Trophoblast cell (in vitro differentiated cells and primary cell): ENCODE measurements around the gene MIGA1.

Experiments used
- DNase-seq, 2 donors: peaks; one replicate each; pipeline ENCODE4 v3.0.0-alpha.2; 2016
- H2AFZ ChIP-seq: 2 replicates; pipeline ENCODE4 v1.6.1; 2013; ENCODE audit warnings: low read length, moderate library complexity, mild to moderate bottlenecking; ENCODE audit not compliant: insufficient read depth, poor library complexity
- H2AK5ac ChIP-seq: 2 replicates; pipeline ENCODE4 v1.6.1; 2013; ENCODE audit warnings: mild to moderate bottlenecking, low read length
- H2BK120ac ChIP-seq: 2 replicates; pipeline ENCODE4 v1.6.1; 2013; ENCODE audit warnings: low read length, mild to moderate bottlenecking, moderate library complexity; ENCODE audit not compliant: insufficient read depth, poor library complexity
- H2BK12ac ChIP-seq: 2 replicates; pipeline ENCODE4 v1.6.1; 2013; ENCODE audit warnings: mild to moderate bottlenecking, low read length, moderate library complexity
- H2BK5ac ChIP-seq: 2 replicates; pipeline ENCODE4 v1.6.1; 2013; ENCODE audit warnings: low read length, low read depth, moderate library complexity, mild to moderate bottlenecking; ENCODE audit not compliant: poor library complexity
- H3K14ac ChIP-seq: 2 replicates; pipeline ENCODE4 v1.6.1; 2013; ENCODE audit warnings: mild to moderate bottlenecking, low read length
- H3K18ac ChIP-seq: 2 replicates; pipeline ENCODE4 v1.6.1; 2013; ENCODE audit warnings: mild to moderate bottlenecking, low read length
- H3K23ac ChIP-seq: 2 replicates; pipeline ENCODE4 v1.6.1; 2013; ENCODE audit warnings: low read length
- H3K27ac ChIP-seq: 2 replicates; pipeline ENCODE4 v1.5.1; 2013; ENCODE audit warnings: low read depth, mild to moderate bottlenecking, inconsistent platforms, low read length, moderate library complexity
- H3K27me3 ChIP-seq: 2 replicates; pipeline ENCODE4 v1.6.1; 2013; ENCODE audit warnings: inconsistent platforms, mild to moderate bottlenecking, low read length, moderate library complexity; ENCODE audit not compliant: insufficient read depth
- H3K36me3 ChIP-seq, 2 experiments: 1 replicate in 1 of 2; 2 replicates in 1 of 2; pipeline ENCODE4 v1.6.1; 2013; ENCODE audit warnings: low read length in 2 of 2, mild to moderate bottlenecking in 2 of 2, moderate library complexity in 1 of 2; ENCODE audit not compliant: insufficient read depth in 2 of 2, control insufficient read depth in 1 of 2
- H3K4ac ChIP-seq: 2 replicates; pipeline ENCODE4 v1.6.1; 2013; ENCODE audit warnings: low read depth, mild to moderate bottlenecking, low read length, moderate library complexity
- H3K4me1 ChIP-seq, 2 experiments: 1 replicate in 1 of 2; 2 replicates in 1 of 2; pipeline ENCODE4 v1.6.1; 2013; ENCODE audit warnings: low read length in 2 of 2, mild to moderate bottlenecking in 2 of 2, moderate library complexity in 1 of 2; ENCODE audit not compliant: insufficient read depth in 2 of 2, control insufficient read depth in 1 of 2
- H3K4me2 ChIP-seq: 2 replicates; pipeline ENCODE4 v1.6.1; 2013; ENCODE audit warnings: inconsistent platforms, mild to moderate bottlenecking, low read length, moderate library complexity
- H3K4me3 ChIP-seq: 2 replicates; pipeline ENCODE4 v1.5.1; 2013; ENCODE audit warnings: mild to moderate bottlenecking, low read depth, low read length, inconsistent platforms
- H3K79me1 ChIP-seq: one replicate; pipeline ENCODE4 v1.6.1; 2013; ENCODE audit warnings: low read length
- H3K79me2 ChIP-seq: 2 replicates; pipeline ENCODE4 v1.6.1; 2013; ENCODE audit warnings: low read length, mild to moderate bottlenecking; ENCODE audit not compliant: control insufficient read depth, insufficient read depth, poor library complexity
- H3K9ac ChIP-seq: 2 replicates; pipeline ENCODE4 v1.6.1; 2013; ENCODE audit warnings: mild to moderate bottlenecking, low read length
- H3K9me3 ChIP-seq: 2 replicates; pipeline ENCODE4 v1.6.1; 2013; ENCODE audit warnings: low read depth, mild to moderate bottlenecking, control low read depth, inconsistent platforms, low read length; ENCODE audit not compliant: insufficient read depth
- H4K12ac ChIP-seq: 2 replicates; pipeline ENCODE4 v1.6.1; 2013; ENCODE audit warnings: low read depth, mild to moderate bottlenecking, low read length, moderate library complexity
- H4K8ac ChIP-seq: 2 replicates; pipeline ENCODE4 v1.6.1; 2013; ENCODE audit warnings: low read depth, mild to moderate bottlenecking, low read length, moderate library complexity
- H4K91ac ChIP-seq: one replicate; pipeline ENCODE4 v1.6.1; 2013; ENCODE audit warnings: low read depth, mild to moderate bottlenecking, low read length, moderate library complexity
- WGBS: extraction: QIAGEN DNeasy Blood & Tissue Kit; methylation state at CpG from one replicate; pipeline ENCODE4 v1.1.7; 2013; ENCODE audit warnings: missing lambda C conversion rate; ENCODE audit not compliant: insufficient read length, insufficient coverage; ENCODE audit errors: extremely low coverage; 5-methylcytosine and 5-hydroxymethylcytosine counted together

The MIGA1 gene

DNA sequence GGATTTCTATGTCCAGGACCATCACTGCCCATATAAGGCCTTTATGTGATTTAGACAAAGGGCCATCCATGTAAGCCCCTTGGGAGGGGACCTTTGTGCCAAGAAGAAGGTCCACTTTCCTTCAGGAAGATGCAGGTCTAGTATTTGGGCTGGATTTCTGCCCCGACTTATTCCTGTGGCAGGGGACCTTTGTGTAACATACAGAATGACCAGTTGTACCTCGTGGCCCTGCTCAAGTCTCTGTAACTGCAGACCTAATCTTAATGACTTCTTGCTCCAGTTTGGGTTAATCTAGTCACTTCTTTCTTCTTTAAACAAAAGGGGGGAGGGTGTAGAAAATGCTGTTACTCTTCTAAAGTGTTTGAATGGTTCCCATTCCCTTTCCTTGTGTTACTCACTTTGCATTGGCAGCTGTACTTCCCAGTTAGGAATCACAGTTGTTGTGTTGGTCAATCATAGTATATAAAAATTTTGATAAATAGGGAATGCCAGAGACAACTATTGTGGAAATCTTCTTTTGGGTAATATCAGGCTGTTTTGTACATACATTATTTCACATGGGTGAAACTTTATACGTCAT, 54.2 kb downstream of the MIGA1 start:
- Histone ChIP-seq H3K9me3 (no peaks in the 10 kb centered on the region), H3K23ac (no peak overlapping the region), H3K4me3 (no peak overlapping the region), H3K79me2 (no peaks in the 10 kb centered on the region), H3K27ac (no peak overlapping the region), H4K12ac (no peak overlapping the region), H3K4me1 (no peaks in the 10 kb centered on the region), H3K9ac (no peak overlapping the region), H4K91ac (no peak overlapping the region), H4K8ac (peak overlapping the region; percentile 37), H3K79me1 (no peaks in the 10 kb centered on the region), H2BK12ac (no peak overlapping the region), H3K27me3 (no peaks in the 10 kb centered on the region), H2BK120ac (no peak overlapping the region), H3K14ac (no peak overlapping the region), H2AFZ (no peak overlapping the region), H2BK5ac (no peak overlapping the region), H3K4ac (no peak overlapping the region), H2AK5ac (no peak overlapping the region), H3K4me2 (no peak overlapping the region), H3K18ac (no peak overlapping the region), H3K36me3 (peaks cover 0 to 3% of the 10 kb centered on the region in 2 experiments)
- no CpG with 5 or more reads among the region's 3 CpGs for WGBS
- no peak for DNase-seq

DNA sequence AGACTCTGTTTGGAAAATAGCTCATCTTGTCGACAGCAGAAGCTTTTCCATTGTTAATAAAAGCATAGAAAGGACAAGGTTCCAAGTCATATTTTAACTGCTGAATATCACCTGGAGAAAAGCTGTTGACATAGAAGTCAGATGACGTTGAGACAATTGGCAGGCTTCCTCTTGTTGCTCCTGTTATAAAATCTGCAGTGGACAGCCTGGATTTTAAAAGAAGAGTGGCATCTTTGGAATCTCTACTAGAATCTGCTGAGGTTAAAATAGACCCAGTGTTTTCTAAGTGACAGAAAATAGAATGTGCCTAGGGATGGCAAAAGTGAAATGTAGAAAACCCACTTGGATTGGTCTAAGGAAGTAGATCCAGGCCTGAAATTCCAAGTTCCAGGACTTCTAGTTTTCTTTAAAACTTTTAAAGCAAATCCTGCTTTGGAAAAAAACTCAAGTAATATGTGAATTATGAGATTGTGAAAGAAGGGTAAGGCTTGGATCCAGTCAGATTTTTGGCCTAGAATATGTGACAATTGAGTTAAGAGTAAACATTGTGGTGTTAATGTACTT, 55.4 kb downstream of the MIGA1 start:
- H3K79me1 ChIP-seq, result no peaks in the 10 kb centered on the region
- no peaks in the 10 kb centered on the region for H3K4me1 ChIP-seq
- no peak overlapping the region for H3K27ac ChIP-seq
- H2AFZ ChIP-seq, result no peak overlapping the region
- no peak overlapping the region for H3K14ac ChIP-seq
- no peak overlapping the region for H3K4me2 ChIP-seq
- H3K36me3 ChIP-seq, result peaks cover 3 to 7% of the 10 kb centered on the region in 2 experiments
- H3K23ac ChIP-seq, result no peak overlapping the region
- no peak overlapping the region for H2BK5ac ChIP-seq
- no peak overlapping the region for H2BK12ac ChIP-seq
- no peaks in the 10 kb centered on the region for H3K79me2 ChIP-seq
- WGBS, result no CpG with 5 or more reads among the region's 2 CpGs
- H2BK120ac ChIP-seq, result no peak overlapping the region
- H4K91ac ChIP-seq, result no peak overlapping the region
- no peaks in the 10 kb centered on the region for H3K27me3 ChIP-seq
- no peak overlapping the region for H3K4me3 ChIP-seq
- H3K9ac ChIP-seq, result no peak overlapping the region
- H2AK5ac ChIP-seq, result no peak overlapping the region
- no peaks in the 10 kb centered on the region for H3K9me3 ChIP-seq
- H3K18ac ChIP-seq, result no peak overlapping the region
- peak in 1 of 2 donors; percentile 15 for DNase-seq
- H3K4ac ChIP-seq, result no peak overlapping the region
- no peak overlapping the region for H4K8ac ChIP-seq
- no peak overlapping the region for H4K12ac ChIP-seq

DNA sequence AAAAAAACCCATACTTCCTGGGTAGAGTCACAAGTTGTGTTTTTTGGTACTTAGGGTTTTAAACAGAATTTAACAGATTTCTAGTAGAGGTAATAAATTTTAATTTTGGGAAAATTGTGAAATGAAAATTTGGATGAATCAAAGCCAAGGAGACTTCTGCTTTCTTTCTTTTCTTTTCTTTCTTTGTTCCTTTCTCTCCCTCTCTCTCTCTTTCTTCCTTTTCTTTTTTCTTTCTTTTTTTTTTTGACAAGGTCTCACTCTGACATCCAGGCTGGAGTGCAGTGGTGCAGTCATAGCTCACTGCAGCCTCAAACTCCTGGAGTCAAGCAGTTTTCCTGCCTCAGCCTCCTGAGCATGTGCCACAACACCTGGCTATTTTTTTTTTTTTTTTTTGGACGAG, 62.1 kb downstream of the MIGA1 start:
- Histone ChIP-seq H3K79me1 (no peaks in the 10 kb centered on the region), H3K27ac (no peak overlapping the region), H4K8ac (no peak overlapping the region), H2AFZ (no peak overlapping the region), H3K36me3 (peaks cover 3 to 7% of the 10 kb centered on the region in 2 experiments), H2BK12ac (no peak overlapping the region), H3K4me3 (no peak overlapping the region), H3K79me2 (no peaks in the 10 kb centered on the region), H3K14ac (no peak overlapping the region), H3K4ac (no peak overlapping the region), H2BK120ac (no peak overlapping the region), H2AK5ac (no peak overlapping the region), H4K91ac (no peak overlapping the region), H3K18ac (no peak overlapping the region), H3K27me3 (no peaks in the 10 kb centered on the region), H4K12ac (no peak overlapping the region), H3K23ac (no peak overlapping the region), H3K4me1 (no peaks in the 10 kb centered on the region), H3K4me2 (no peak overlapping the region), H3K9ac (no peak overlapping the region), H3K9me3 (no peaks in the 10 kb centered on the region), H2BK5ac (no peak overlapping the region)
- no CpG with 5 or more reads among the region's 1 CpG for WGBS
- no peak for DNase-seq

DNA sequence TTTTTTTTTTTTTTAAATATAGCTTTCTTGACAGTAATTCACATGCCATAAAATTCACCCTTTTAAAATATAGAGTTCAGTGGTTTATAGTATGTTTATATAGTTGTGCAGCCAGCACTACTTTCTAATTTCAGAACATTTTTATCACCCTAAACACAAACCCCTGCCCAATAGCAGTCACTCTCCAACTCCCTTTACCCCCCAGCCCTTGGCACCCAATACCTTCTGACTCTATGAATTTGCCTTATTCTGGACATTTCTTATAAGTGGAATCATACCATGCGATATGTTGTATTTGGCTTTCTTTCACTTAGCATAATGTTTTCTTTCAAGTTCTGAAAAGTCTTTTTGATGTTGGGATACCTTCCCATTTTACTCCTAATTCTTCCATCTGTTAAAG, 66.5 kb downstream of the MIGA1 start:
- WGBS, result no CpG with 5 or more reads among the region's 1 CpG
- Histone ChIP-seq H3K4me1 (no peaks in the 10 kb centered on the region), H3K23ac (no peak overlapping the region), H3K79me2 (no peaks in the 10 kb centered on the region), H2AK5ac (no peak overlapping the region), H3K4me2 (no peak overlapping the region), H3K27me3 (no peaks in the 10 kb centered on the region), H3K4me3 (no peak overlapping the region), H3K36me3 (peaks cover 0 to 2% of the 10 kb centered on the region in 2 experiments), H3K79me1 (no peaks in the 10 kb centered on the region), H2AFZ (no peak overlapping the region), H3K9ac (no peak overlapping the region), H3K14ac (no peak overlapping the region), H3K9me3 (no peaks in the 10 kb centered on the region), H4K91ac (no peak overlapping the region), H4K12ac (no peak overlapping the region), H3K18ac (no peak overlapping the region), H2BK5ac (no peak overlapping the region), H2BK12ac (no peak overlapping the region), H3K27ac (no peak overlapping the region), H2BK120ac (no peak overlapping the region), H4K8ac (no peak overlapping the region), H3K4ac (no peak overlapping the region)
- DNase-seq, result no peak
